HepG2 (cell line): Measurements from ENCODE around the gene NEK11. TPM values are rescaled to one million over a fixed set of nuclear protein-coding genes. Genes with fewer than 3 reads are reported as not detected.
A peak's percentile ranks its signal among the peaks of the same experiment; 100 is the strongest.

ENCODE experiments used
- AKAP8 ChIP-seq: sonication (generic); formaldehyde crosslinking; IDR thresholded peaks from 2 replicates; pipeline ENCODE4 v1.5.1; 2020; ENCODE audit warnings: mild to moderate bottlenecking, missing genetic modification reagents
- CCAR2 ChIP-seq: fragments of 200-400 bp; formaldehyde crosslinking; optimal IDR thresholded peaks from 2 replicates; pipeline ENCODE3; 2018; ENCODE audit warnings: low read depth, mild to moderate bottlenecking, low read length, moderate library complexity
- GPBP1L1 ChIP-seq: sonication (generic); formaldehyde crosslinking; IDR thresholded peaks from 2 replicates; pipeline ENCODE4 v1.5.0; 2020; ENCODE audit warnings: mild to moderate bottlenecking, missing genetic modification reagents
- JUN ChIP-seq: sonication (generic); formaldehyde crosslinking; IDR thresholded peaks from 2 replicates; pipeline ENCODE4 v1.4.0; 2020; ENCODE audit warnings: mild to moderate bottlenecking, missing genetic modification reagents
- MTF2 ChIP-seq: sonication (generic); formaldehyde crosslinking; IDR thresholded peaks from 2 replicates; pipeline ENCODE4 v1.5.0; 2020; ENCODE audit warnings: missing genetic modification reagents, borderline replicate concordance
- NFATC3 ChIP-seq: sonication (generic); formaldehyde crosslinking; IDR thresholded peaks from 2 replicates; pipeline ENCODE4 v1.5.1; 2020; ENCODE audit warnings: mild to moderate bottlenecking, missing genetic modification reagents
- NFKBIZ ChIP-seq: IDR thresholded peaks from 2 replicates; pipeline ENCODE4 v1.6.1; 2018; ENCODE audit warnings: missing genetic modification reagents, missing compliant biosample characterization
- REXO4 ChIP-seq: sonication (generic); formaldehyde crosslinking; IDR thresholded peaks from 2 replicates; pipeline ENCODE4 v1.8.0; 2022; ENCODE audit warnings: missing genetic modification reagents, mild to moderate bottlenecking, borderline replicate concordance
- TMF1 ChIP-seq: sonication (generic); formaldehyde crosslinking; IDR thresholded peaks from 2 replicates; pipeline ENCODE4 v1.8.1; 2022; ENCODE audit warnings: low read depth, missing genetic modification reagents
- WIZ ChIP-seq: sonication (generic); formaldehyde crosslinking; IDR thresholded peaks from 2 replicates; pipeline ENCODE4 v1.5.1; 2020; ENCODE audit warnings: mild to moderate bottlenecking, missing genetic modification reagents
- ZFP41 ChIP-seq: sonication (generic); formaldehyde crosslinking; IDR thresholded peaks from 2 replicates; pipeline ENCODE4 v1.4.0; 2020; ENCODE audit warnings: mild to moderate bottlenecking, missing genetic modification reagents, borderline replicate concordance
- ZMAT3 ChIP-seq: sonication (generic); formaldehyde crosslinking; conservative IDR thresholded peaks from 2 replicates; pipeline ENCODE4 v1.7.0; 2021; ENCODE audit warnings: missing genetic modification reagents
- ZNF180 ChIP-seq: sonication (generic); formaldehyde crosslinking; IDR thresholded peaks from 2 replicates; pipeline ENCODE4 v1.4.0; 2020; ENCODE audit warnings: low read depth, missing genetic modification reagents, borderline replicate concordance
- ZNF335 ChIP-seq: sonication (generic); formaldehyde crosslinking; IDR thresholded peaks from 2 replicates; pipeline ENCODE4 v1.4.0; 2020; ENCODE audit warnings: missing genetic modification reagents
- ZNF746 ChIP-seq: sonication (generic); formaldehyde crosslinking; IDR thresholded peaks from 2 replicates; pipeline ENCODE4 v1.8.0; 2022; ENCODE audit warnings: mild to moderate bottlenecking, missing genetic modification reagents
- ZNF776 ChIP-seq: sonication (generic); formaldehyde crosslinking; IDR thresholded peaks from 2 replicates; pipeline ENCODE4 v1.4.0; 2020; ENCODE audit warnings: mild to moderate bottlenecking, missing genetic modification reagents
- polyA plus RNA-seq, 8 experiments: library from polyadenylated mRNA; depleted of rRNA in 3 of 8; stranded (reverse) in 7 of 8; unstranded in 1 of 8; fragments of >200 nt; fragmentation: Illumina TruSeq in 4 of 8; extraction: Trizol in 4 of 8; gene quantifications; 2 replicates each; pipeline versions ENCODE4 v1.2.1 to v1.2.3, GENCODE V29; 2011 to 2016; ENCODE audit warnings: low read depth in 4 of 8, missing spikeins in 1 of 8, mixed read lengths in 1 of 8; ENCODE audit not compliant: insufficient read depth in 1 of 8
- total RNA-seq, 5 experiments: library from RNA; depleted of rRNA; stranded (reverse); fragments of >200 nt; fragmentation: Illumina TruSeq; extraction: Trizol; gene quantifications; 2 replicates each; pipeline ENCODE4 v1.2.3, GENCODE V29; 2016; ENCODE audit warnings: low read depth in 1 of 5
- TF ChIP-seq, protein P1 (sequence below), 2 experiments: sonication (generic) in 1 of 2; formaldehyde crosslinking in 1 of 2; IDR thresholded peaks; 2 replicates each; pipeline versions ENCODE4 v1.4.0 to v1.6.1; 2016 to 2020; ENCODE audit warnings: borderline replicate concordance in 1 of 2, low read depth in 1 of 2, mild to moderate bottlenecking in 1 of 2, missing genetic modification reagents in 1 of 2
- TF ChIP-seq, protein P2 (sequence below): sonication (generic); formaldehyde crosslinking; IDR thresholded peaks from 2 replicates; pipeline ENCODE4 v1.5.0; 2020; ENCODE audit warnings: missing genetic modification reagents
- TF ChIP-seq, protein P3 (sequence below): sonication (generic); formaldehyde crosslinking; IDR thresholded peaks from 2 replicates; pipeline ENCODE4 v1.4.0; 2020; ENCODE audit warnings: missing genetic modification reagents

NEK11 gene
- total and polyA plus RNA-seq, 2 of the 13 experiments (the other 11 are each of a cell fraction or from before 2014, with no cell fraction given) = 0.95 to 2.2 TPM

- no peak for TF ChIP-seq GPBP1L1 (CRISPR knock-in tag)
- TF ChIP-seq NFATC3 = no peak
- TF ChIP-seq ZMAT3 = 0 out of 2 replicates have a peak, but pooled peaks have one; percentile 49
- no peak for TF ChIP-seq AKAP8 (CRISPR knock-in tag)
- TF ChIP-seq REXO4 (CRISPR knock-in tag) = peak; percentile 67; the same call in 1 of the 2 replicates
- peak; percentile 57; the same call in 1 of the 2 replicates for TF ChIP-seq ZFP41 (CRISPR knock-in tag)
- TF ChIP-seq MTF2 = no peak
- TF ChIP-seq NFKBIZ = peak; percentile 49; the same call in 1 of the 2 replicates
- TF ChIP-seq, protein P1, sequence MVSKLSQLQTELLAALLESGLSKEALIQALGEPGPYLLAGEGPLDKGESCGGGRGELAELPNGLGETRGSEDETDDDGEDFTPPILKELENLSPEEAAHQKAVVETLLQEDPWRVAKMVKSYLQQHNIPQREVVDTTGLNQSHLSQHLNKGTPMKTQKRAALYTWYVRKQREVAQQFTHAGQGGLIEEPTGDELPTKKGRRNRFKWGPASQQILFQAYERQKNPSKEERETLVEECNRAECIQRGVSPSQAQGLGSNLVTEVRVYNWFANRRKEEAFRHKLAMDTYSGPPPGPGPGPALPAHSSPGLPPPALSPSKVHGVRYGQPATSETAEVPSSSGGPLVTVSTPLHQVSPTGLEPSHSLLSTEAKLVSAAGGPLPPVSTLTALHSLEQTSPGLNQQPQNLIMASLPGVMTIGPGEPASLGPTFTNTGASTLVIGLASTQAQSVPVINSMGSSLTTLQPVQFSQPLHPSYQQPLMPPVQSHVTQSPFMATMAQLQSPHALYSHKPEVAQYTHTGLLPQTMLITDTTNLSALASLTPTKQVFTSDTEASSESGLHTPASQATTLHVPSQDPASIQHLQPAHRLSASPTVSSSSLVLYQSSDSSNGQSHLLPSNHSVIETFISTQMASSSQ (IDR thresholded peaks at IDR 0.05; ENCODE audit: low read depth) = no peak
- TF ChIP-seq, protein P1 (CRISPR knock-in tag; IDR thresholded peaks at IDR 0.05; ENCODE audit: borderline replicate concordance) = no peak; the same call in 1 of the 2 replicates
- TF ChIP-seq, protein P2, sequence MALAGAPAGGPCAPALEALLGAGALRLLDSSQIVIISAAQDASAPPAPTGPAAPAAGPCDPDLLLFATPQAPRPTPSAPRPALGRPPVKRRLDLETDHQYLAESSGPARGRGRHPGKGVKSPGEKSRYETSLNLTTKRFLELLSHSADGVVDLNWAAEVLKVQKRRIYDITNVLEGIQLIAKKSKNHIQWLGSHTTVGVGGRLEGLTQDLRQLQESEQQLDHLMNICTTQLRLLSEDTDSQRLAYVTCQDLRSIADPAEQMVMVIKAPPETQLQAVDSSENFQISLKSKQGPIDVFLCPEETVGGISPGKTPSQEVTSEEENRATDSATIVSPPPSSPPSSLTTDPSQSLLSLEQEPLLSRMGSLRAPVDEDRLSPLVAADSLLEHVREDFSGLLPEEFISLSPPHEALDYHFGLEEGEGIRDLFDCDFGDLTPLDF (CRISPR knock-in tag) = peak; percentile 87
- TF ChIP-seq TMF1 (CRISPR knock-in tag) = no peak
- 0 out of 2 replicates have a peak, but pooled peaks have one; percentile 36 for TF ChIP-seq ZNF335 (CRISPR knock-in tag)
- no peak for TF ChIP-seq CCAR2
- no peak for TF ChIP-seq ZNF746 (CRISPR knock-in tag)
- TF ChIP-seq WIZ = no peak
- TF ChIP-seq ZNF180 = no peak
- 0 out of 2 replicates have a peak, but pooled peaks have one; percentile 35 for TF ChIP-seq JUN (CRISPR knock-in tag)
- peak; percentile 42; the same call in 1 of the 2 replicates for TF ChIP-seq ZNF776 (CRISPR knock-in tag)
- TF ChIP-seq, protein P3, sequence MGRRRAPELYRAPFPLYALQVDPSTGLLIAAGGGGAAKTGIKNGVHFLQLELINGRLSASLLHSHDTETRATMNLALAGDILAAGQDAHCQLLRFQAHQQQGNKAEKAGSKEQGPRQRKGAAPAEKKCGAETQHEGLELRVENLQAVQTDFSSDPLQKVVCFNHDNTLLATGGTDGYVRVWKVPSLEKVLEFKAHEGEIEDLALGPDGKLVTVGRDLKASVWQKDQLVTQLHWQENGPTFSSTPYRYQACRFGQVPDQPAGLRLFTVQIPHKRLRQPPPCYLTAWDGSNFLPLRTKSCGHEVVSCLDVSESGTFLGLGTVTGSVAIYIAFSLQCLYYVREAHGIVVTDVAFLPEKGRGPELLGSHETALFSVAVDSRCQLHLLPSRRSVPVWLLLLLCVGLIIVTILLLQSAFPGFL (CRISPR knock-in tag) = no peak
Observed at GRCh38 chr3:131026321-131027151, at the start of gene NEK11, which contains the start of gene ASTE1 (continued).
